Measurements from ENCODE around the gene VPS35L. TPM values are rescaled to one million over a fixed set of nuclear protein-coding genes. Genes with fewer than 3 reads are reported as not detected.

VPS35L gene
- total and polyA plus RNA-seq, 2 of the 13 experiments (the other 11 are each of a cell fraction or from before 2014, with no cell fraction given) = 1.4 to 1.6 TPM

GRCh38 chr16:19718624-19718965, 163.1 kb downstream of the VPS35L start (continued):
- TF ChIP-seq, protein P1, sequence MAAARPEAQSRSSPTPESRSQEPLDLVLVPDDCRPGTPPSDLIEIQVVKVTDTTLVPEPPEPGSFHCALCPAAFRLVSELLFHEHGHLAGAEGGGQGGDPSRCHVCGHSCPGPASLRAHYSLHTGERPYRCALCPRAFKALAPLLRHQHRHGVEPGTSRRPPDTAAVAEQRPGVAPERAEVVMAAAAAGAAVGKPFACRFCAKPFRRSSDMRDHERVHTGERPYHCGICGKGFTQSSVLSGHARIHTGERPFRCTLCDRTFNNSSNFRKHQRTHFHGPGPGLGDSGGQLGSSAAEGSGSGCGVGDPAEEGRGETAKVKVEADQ (CRISPR knock-in tag; IDR thresholded peaks at IDR 0.05; ENCODE audit: borderline replicate concordance) = 0 out of 2 replicates have a peak, but pooled peaks have one; percentile 6
- 0 out of 2 replicates have a peak, but pooled peaks have one; percentile 59 for TF ChIP-seq ZNF790 (CRISPR knock-in tag; IDR thresholded peaks at IDR 0.05; ENCODE audit: borderline replicate concordance)
- no peak for TF ChIP-seq MAFF (IDR thresholded peaks at IDR 0.05; ENCODE audit: low read depth, low read length)
- TF ChIP-seq THAP8 (CRISPR knock-in tag; IDR thresholded peaks at IDR 0.05; ENCODE audit: borderline replicate concordance) = 0 out of 2 replicates have a peak, but pooled peaks have one; percentile 28
- TF ChIP-seq ZSCAN20 (CRISPR knock-in tag; IDR thresholded peaks at IDR 0.05; ENCODE audit: borderline replicate concordance) = 0 out of 2 replicates have a peak, but pooled peaks have one; percentile 9
- TF ChIP-seq, protein P2, sequence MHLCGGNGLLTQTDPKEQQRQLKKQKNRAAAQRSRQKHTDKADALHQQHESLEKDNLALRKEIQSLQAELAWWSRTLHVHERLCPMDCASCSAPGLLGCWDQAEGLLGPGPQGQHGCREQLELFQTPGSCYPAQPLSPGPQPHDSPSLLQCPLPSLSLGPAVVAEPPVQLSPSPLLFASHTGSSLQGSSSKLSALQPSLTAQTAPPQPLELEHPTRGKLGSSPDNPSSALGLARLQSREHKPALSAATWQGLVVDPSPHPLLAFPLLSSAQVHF (CRISPR knock-in tag; IDR thresholded peaks at IDR 0.05) = 0 out of 2 replicates have a peak, but pooled peaks have one; percentile 63
- 0 out of 2 replicates have a peak, but pooled peaks have one; percentile 10 for TF ChIP-seq ZNF10 (CRISPR knock-in tag; IDR thresholded peaks at IDR 0.05; ENCODE audit: borderline replicate concordance, low read depth)
- 0 out of 2 replicates have a peak, but pooled peaks have one; percentile 11 for TF ChIP-seq HDAC6 (IDR thresholded peaks at IDR 0.05; ENCODE audit: low read depth, low read length)
- TF ChIP-seq, protein P3, sequence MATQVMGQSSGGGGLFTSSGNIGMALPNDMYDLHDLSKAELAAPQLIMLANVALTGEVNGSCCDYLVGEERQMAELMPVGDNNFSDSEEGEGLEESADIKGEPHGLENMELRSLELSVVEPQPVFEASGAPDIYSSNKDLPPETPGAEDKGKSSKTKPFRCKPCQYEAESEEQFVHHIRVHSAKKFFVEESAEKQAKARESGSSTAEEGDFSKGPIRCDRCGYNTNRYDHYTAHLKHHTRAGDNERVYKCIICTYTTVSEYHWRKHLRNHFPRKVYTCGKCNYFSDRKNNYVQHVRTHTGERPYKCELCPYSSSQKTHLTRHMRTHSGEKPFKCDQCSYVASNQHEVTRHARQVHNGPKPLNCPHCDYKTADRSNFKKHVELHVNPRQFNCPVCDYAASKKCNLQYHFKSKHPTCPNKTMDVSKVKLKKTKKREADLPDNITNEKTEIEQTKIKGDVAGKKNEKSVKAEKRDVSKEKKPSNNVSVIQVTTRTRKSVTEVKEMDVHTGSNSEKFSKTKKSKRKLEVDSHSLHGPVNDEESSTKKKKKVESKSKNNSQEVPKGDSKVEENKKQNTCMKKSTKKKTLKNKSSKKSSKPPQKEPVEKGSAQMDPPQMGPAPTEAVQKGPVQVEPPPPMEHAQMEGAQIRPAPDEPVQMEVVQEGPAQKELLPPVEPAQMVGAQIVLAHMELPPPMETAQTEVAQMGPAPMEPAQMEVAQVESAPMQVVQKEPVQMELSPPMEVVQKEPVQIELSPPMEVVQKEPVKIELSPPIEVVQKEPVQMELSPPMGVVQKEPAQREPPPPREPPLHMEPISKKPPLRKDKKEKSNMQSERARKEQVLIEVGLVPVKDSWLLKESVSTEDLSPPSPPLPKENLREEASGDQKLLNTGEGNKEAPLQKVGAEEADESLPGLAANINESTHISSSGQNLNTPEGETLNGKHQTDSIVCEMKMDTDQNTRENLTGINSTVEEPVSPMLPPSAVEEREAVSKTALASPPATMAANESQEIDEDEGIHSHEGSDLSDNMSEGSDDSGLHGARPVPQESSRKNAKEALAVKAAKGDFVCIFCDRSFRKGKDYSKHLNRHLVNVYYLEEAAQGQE (IDR thresholded peaks at IDR 0.05; ENCODE audit: borderline replicate concordance in 1 of 2, low read depth in 1 of 2, low read length in 2 of 2) = no peak
- TF ChIP-seq HMG20A (CRISPR knock-in tag; IDR thresholded peaks at IDR 0.05; ENCODE audit: borderline replicate concordance) = no peak
- no peak for TF ChIP-seq YY1 (IDR thresholded peaks at IDR 0.05; ENCODE audit: insufficient read depth, insufficient replicate concordance, low read depth, low read length)
- no peak for TF ChIP-seq ZNF770 (CRISPR knock-in tag; IDR thresholded peaks at IDR 0.05)
- 0 out of 2 replicates have a peak, but pooled peaks have one; percentile 3 for TF ChIP-seq GLI4 (CRISPR knock-in tag; IDR thresholded peaks at IDR 0.05; ENCODE audit: borderline replicate concordance)
- no peak for TF ChIP-seq KLF12 (CRISPR knock-in tag; IDR thresholded peaks at IDR 0.05; ENCODE audit: borderline replicate concordance)
- TF ChIP-seq, protein P4, sequence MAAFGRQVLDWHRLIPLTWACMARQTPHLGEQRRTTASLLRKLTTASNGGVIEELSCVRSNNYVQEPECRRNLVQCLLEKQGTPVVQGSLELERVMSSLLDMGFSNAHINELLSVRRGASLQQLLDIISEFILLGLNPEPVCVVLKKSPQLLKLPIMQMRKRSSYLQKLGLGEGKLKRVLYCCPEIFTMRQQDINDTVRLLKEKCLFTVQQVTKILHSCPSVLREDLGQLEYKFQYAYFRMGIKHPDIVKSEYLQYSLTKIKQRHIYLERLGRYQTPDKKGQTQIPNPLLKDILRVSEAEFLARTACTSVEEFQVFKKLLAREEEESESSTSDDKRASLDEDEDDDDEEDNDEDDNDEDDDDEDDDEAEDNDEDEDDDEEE (CRISPR knock-in tag; IDR thresholded peaks at IDR 0.05) = no peak
- TF ChIP-seq, protein P5, sequence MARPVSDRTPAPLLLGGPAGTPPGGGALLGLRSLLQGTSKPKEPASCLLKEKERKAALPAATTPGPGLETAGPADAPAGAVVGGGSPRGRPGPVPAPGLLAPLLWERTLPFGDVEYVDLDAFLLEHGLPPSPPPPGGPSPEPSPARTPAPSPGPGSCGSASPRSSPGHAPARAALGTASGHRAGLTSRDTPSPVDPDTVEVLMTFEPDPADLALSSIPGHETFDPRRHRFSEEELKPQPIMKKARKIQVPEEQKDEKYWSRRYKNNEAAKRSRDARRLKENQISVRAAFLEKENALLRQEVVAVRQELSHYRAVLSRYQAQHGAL (CRISPR knock-in tag; IDR thresholded peaks at IDR 0.05; ENCODE audit: not compliant biosample characterization) = no peak

All from HepG2 (cell line).